ENCODE data around the gene SDHAF2.
"Not testable (repeated sequence)": the region's sequence is repeated elsewhere in the genome, so short reads cannot be mapped to it uniquely, and the experiment has no call there.

Gene SDHAF2

DNA sequence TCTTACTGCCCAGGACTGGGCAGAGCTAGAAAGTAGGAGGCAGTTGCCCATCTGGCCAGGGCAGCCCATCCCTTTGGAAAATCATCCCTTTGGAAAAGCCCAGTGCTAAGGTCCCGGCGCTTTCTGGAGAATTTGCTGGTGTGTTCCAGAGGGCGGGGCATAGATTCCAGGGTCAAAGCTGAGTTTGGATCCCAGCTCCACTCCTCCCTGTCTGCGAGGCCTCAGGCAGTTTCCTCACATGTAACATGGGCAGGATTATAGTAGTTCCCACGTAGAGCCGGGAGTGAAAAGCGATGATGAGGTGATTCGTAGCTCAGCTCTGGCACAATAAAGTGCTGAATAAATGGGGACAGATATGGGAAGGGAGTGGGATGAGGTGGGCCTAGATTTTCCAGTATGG is 47.2 kb downstream of the SDHAF2 start:
- DNase-seq: no peak

DNA sequence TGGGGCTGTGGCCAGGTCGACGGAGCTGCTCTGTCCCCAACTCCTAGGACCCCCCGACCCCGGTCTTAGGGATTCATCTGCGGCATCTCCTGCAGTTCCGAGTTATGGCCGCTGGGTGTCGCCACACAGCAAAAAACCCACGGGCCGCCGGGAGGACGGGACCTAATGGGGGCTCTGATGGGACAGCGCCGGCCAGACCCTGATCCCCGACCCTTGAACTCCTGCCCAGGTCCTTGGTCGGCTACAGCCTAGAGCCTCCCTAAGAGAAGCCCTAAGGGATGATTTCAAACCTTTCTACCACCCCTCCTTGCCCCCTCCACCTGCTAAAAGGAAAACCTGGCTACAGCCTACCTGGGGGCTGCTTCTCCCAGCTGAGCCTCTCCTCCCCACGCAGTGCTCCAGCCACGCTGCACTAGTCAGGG is 47.8 kb downstream of the SDHAF2 start:
- no peak for DNase-seq

DNA sequence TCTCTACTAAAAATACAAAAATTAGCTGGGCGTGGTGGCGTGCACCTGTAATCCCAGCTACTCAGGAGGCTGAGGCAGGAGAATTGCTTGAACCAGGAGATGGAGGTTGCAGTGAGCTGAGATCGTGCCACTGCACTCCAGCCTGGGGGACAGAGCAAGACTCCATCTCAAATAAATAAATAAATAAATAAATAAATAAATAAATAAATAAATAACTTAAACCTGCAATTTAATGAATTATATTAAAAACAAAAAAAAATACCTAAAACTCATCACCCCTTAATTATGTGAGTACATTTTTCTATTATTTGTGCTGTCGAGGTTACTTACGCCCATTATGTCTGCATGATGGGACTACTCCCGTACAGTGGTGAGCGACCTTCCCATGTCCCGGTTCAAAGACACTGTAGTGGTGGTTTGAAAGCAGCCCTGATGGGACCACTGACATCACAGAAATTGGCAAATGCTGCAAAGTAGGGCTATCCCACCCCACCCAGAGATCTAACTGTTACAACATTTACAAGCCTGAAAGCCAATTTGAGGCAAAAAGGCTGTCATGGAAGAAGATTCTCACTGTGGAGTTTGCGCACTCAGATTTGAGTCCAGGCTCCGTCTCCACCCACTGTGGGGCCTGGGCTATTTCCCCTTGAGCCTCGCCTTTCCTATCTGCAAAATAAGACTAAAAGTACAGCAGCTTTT is 49.6 kb downstream of the SDHAF2 start:
- not testable (repeated sequence) for DNase-seq

DNA sequence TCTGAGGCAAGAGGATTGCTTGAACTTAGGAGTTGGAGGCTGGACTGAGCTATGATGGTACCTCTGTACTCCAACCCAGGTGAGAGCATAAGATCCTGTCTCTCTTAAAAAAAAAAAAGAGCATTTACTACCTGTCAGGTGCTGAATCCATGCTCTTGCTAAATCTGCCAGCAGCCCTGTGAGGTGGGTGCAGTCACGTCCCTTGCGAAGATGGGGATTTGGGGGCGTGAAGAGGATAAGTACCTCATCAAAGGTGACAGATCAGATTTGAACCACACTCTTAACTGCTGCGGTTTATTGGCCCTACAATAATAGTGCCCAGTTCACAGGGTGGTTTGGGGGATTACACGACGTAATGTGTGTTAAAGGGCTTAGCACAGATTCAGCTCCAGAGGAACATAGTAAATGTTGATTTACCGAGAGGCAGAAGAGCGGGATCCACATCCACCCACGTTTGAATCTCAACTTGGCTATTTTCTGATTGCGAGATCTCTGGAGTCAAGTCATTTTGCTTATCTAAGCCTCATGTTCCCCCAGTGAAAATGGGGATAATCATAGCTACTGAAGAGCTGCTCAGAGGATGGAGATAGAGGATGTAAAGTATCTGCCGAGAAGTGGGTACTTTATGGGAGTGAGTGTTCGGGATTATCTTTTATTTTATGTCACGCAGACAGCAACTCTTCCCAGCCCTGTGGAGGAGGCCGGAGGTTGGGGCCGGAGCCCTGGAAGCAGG is 50.5 kb downstream of the SDHAF2 start:
- DNase-seq: no peak

DNA sequence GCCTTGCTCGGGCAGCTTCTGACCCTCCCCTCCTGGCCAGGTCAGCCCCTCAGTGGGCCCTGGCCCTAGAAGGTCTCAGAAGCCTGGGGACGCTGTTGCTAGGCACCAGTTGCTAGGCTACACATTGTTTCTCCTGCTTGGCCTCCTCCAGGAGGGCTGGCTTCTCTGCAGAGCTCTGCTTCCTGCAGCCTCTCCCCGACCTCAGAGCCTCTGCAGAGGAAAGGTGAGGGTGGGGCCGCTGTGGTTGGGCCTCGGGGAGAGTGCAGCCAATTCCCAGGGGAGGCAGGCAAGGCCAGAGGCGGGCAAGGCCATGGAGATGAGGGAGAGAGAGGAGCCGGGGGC is 51.0 kb downstream of the SDHAF2 start:
- no peak for DNase-seq

DNA sequence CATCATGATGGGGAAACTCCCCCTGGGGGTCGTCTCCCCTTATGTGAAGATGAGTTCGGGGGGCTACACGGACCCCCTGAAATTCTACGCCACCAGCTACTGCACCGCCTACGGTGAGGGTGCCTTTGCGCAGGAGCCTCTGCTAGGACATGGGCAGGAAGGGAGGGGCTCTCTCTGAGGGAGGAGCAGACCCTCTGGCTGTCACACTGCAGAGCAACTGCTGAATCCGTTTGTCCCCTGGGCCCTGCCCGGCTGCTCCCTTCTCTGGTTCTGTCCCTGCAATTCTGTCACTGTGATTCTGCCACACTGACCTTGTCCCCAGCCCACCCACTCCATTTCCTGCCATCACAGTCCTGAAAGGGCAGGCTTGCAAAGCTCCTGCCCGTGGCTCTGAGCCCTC is 51.9 kb downstream of the SDHAF2 start:
- DNase-seq: no peak

DNA sequence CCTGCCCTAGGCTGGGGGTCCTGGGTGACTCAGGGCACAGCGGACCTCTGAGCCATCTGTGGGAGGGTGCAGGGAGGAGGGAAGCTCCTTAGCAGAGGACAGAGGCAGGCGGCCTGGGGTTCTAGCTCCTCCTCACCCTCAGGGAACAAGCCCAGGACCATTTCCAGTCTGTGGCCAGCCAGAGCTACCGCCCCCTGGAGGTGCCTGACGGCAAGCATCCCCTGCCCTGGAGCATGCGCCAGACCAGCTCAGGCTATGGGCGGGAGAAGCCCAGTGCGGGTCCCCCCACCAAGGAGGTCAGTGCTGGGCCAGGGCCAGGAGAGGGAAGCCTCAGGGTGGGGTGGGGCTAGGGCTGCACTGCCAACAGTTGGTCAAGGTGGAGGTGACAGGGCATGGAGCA is 52.6 kb downstream of the SDHAF2 start:
- DNase-seq: no peak

DNA sequence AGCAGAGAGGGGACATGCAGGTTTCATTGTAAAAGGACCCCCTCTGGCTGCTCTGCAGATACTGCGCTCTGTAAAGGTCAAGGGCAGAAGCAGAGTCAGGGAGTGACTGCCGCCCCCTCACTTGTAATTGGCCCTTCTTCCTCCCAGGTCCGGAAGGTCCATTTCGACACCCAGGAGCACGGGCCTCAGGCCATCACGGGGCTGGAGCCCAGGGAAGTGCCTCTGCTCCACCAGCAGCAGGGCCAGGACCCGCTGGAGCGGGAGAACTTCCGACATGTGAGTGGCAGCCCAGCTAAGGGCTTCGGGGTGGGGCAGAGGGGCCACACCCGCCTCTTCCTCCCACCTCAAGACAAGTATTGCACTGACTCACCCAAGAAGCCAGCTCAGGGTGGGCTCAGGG is 54.6 kb downstream of the SDHAF2 start:
- no peak for DNase-seq

DNA sequence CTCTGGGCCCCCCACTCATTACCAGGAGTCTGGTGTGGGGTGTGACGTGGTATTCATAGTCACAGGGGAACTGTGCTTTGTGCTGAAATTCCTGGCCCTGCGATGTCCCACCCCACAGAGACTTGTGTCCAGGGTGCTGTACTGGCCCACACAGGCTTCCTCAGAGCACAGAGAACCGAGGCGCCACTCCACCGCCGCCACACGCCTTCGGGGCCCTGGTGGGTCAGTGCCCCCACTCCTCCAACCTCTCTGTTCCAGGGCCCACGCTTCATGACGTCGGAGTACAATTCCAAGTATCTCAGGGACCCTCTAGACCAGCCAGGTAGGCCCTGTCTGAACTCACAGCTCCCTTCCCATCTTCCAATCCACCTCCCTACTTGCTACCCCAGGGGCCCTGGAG is 55.2 kb downstream of the SDHAF2 start:
- no peak for DNase-seq

DNA sequence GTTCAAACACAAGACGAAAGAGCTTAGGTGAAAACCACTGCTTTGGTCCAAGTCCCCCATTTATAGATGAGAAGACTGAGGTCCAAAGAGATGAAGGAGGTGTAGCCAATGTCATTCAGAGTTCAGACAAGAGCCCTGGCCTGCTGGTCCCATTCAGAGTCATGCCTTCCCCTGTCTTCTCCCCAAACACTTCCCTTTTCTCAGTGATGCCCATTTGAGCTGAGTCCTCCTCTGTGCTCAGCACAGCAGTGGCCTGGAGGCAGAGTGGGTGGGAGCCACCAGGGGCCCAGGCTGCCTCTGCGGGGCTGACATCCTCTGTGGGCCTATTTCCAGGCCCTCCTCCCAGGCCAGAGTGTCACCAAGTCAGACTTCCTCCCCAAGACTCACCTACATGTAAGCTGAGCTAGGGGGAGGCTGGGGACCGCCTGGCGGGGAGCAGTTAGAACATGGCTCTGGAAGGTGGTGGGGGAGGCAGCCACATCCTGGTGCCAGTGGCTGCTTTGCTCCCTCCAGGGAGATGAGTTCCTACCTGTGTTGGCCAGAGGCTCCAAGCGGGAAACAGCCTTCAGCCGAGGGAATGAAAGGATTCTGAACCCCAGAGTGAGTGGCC is 56.2 kb downstream of the SDHAF2 start:
- no peak for DNase-seq

DNA sequence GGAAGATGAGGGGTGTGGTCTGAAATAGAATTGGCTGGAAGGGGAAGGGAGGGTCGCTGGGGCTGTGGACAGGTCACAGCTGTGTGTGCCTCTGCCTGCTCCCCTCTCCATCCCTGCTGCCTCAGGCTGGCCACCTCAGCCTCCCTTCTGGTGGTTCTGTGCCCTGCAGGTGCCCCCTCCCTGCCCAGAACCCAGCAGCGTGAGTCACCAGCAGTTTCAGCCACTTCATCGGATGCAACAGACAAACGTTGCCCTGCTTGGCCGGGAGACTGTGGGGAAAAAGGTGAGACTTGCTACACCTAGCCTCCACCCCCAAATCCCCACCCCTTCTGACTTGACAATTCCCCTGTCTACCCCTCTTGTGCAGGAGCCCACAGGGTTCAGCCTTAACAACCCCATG is 56.9 kb downstream of the SDHAF2 start:
- DNase-seq: no peak

DNA sequence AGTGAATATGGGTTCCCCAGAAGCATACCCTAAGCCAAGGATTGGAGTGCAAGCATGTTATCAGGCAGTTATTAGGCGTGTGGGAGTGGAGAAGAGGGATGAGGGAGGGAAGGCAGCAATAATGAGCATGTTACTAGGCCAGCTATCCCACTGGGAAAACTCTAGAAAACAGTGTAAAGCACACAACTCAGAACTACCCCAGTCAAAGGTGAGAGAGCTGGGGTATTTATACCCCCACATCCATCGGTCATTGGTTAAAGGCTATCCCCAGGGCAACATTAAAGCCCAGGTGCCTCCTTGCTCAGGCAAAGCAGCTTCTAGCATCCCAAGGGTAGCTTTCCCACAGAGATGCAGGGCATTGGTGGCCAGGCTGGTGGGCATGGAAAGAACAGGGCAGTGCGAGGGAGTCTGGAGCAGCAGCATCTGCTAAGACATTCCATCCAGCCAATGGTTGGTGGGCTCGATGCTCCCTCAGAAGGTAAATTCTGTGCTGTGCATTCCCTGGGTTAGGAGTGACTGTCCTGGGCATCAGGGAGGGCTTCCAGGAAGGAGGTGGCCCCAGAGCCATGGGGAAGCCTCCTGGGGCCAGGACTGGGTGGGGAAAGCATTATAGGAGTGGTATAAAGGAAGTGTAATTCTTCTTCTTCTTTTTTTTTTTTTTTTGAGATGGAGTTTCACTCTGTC is 57.6 kb downstream of the SDHAF2 start:
- no peak for DNase-seq

DNA sequence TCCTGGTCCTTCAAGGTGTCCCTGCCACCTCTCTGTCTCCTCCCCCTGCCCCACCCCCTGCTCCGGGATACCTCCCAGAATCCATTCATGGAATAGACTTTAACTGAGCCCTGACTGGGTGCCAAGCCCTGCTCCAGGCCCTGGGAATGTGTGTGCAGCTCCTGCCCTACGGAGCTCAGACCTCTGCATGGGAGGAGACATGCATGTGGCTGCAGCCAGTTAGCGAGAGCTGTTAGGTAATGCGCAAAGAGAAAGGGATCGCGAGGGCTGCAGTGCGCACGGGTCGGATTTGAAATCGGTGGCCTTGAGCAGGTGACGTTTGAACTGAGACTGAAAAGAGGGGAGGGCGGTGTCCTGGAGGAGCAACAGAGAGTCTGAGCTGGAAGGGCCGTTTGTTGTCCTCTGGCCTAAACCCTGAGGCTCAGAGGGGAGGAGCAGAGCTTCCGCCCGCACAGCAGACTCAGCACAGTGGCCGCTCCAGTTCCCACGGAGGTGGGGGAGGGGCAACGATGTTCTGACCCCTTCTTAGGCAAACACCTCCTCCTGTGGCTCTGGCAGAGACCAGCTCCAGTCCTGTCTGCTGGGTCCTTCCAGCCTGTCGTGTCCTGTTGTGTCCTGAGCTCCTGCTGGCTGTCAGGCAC is 58.8 kb downstream of the SDHAF2 start:
- DNase-seq: no peak

DNA sequence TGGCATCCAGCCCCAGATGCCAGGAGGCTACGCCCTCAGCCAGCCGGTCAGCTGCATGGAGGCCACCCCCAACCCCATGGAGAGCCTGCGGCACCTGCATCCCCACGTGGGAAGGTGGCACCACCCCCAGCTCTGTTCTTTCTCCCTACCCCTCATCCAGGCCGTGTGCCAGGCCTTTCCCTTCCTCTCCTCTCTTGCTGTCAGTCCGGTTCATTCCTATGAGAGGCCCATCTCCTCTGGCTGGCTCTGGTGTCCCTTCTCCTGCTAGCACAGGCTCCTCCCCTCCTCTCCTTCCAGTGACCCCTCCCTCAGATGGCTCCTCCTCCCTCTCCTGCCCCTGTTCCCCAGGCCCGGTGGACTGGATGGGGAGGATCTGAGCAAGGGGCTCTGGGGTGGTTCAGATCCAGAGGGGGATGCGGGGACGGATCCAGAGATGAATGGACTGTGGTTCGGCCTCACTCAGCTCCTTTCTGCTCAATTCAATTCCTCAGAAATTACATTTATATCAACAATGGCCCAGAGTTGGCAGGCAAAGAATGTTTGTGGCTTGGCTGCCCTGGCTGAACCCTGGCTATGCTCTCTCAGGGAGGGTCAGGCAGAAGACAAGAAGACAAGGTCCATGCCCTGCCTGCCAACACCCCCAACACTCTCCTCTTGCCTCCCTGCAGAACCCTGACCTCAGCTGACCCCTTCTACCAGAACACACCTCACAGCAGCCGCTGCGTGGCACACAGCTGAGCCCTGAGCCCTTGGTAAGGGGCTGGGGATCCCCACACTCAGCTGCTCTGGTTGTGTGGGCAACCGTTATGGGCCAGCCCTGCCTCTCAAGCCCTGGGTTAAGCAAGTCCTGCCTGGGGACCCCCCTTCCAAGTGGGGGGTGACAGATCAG is 60.2 kb downstream of the SDHAF2 start:
- DNase-seq: no peak

DNA sequence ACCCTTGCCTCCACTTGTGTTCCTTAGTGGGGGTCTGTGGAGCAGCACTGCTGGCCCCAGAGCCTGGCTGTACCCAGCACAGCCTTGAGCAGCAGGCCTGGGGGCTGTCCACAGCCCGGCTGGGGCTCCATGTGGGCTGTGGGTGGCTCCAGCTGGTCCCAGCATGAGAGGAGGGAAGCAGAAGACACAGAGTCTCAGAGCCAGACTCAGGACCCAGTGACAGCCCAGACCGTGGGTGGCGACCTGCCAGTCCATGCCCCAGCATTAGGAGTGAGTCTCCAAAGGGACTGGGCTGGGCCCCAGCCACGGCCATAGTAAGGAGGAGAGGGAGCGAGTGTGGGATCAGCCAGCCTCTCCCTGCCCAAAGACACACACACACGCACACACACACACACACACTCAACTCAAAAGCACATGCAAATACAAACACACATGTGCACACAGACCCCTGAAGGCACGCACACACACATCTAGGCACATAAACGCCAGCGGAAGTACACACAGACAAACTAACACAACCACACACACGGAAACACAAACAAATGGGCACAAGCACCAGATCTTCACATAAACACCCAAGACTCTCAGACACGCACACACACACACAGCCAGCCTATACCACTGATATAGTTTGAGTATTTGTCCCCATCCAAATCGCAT is 61.9 kb downstream of the SDHAF2 start:
- no peak for DNase-seq

DNA sequence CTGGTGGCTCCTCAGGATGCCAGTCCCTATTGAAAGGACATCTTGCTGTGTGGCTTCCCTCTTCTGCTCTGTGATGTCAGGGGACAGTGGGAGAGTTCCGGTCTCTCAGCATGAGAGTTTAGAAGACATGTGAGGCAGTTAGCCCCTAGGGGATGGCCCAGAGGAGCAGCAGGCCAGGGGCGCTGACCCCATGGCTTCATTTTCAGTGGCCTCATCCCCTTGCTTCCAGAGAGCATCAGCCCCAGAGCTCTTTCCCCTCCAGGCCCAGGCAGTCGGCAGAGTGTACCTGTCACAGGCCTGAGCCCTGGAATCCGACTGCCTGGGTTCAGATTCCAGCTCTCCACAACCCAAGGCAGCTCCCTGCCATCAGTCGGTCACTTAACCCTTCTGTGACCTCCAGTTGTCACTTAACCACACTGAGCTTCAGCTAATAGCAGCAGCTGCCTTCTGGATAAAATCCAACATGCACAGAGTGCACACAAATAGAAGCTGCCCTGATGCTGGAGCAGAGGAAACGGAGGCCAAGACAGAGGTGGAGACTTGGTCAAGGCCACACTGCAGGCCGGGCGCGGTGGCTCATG is 64.5 kb downstream of the SDHAF2 start:
- no peak for DNase-seq

DNA sequence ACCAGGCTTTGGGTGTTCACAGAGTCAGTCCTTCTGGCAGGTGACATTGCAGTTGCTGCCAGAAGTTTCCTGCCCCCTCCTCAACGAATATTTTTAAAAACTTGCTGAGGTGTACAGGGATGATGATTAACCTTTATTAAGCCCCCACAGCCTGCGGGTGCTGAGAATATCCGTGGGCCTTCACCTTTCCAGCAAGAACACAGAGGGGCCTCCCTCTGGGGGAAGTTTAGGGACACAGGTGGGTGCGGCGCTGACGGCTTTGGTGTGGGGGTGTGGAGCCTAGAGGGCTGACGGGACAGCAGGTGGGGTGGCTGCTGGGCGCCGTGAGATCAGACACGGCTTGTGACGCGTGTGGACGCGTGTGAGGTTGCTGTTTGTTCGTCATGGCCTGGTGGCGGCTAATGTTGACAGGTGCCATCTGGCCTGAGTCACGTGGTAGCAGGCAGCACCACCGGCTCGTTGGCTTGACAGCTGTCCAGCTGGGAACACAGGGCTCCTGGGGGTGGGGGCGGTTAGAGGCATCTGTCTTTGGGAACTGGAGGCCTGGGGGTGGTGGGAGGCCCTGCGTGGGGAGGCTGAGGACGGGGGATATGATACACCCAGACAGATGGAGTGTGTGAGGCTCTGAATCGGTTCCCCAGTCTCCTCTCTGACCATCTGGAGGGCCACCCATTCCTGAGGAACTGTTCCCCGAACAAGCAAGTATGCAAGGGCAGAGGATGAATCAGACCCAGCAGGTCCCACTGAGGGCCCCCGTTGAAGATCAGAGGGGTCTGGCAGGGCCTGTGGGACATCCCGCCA is 66.1 kb downstream of the SDHAF2 start:
- no peak for DNase-seq

All from NCI-H748 treated with DMSO at 0.1 percent for 48 hours (cell line).